EH (cell line): ENCODE results near the gene TMEM138.
A peak's percentile ranks its signal among the peaks of the same experiment; 100 is the strongest.

Experiments
- DNase-seq: peaks from one replicate; pipeline ENCODE4 v3.0.0-alpha.2; 2015; ENCODE audit warnings: low read depth

TMEM138 gene

GRCh38 chr11:61342207-61342803, 19.9 kb upstream of the TMEM138 start:
- no peak for DNase-seq

- DNase-seq, result no peak
Measured at GRCh38 chr11:61343792-61344745, 18.1 kb upstream of the TMEM138 start.

GRCh38 chr11:61345170-61345610, 17.0 kb upstream of the TMEM138 start:
- peak; percentile 45 for DNase-seq

GRCh38 chr11:61345954-61346843, 16.0 kb upstream of the TMEM138 start:
- DNase-seq, result no peak

- peak; percentile 19 for DNase-seq
Measured at GRCh38 chr11:61347916-61348461, 14.2 kb upstream of the TMEM138 start.

GRCh38 chr11:61349189-61349751, 12.9 kb upstream of the TMEM138 start:
- DNase-seq, result no peak

GRCh38 chr11:61349916-61350315, 12.3 kb upstream of the TMEM138 start:
- no peak for DNase-seq

GRCh38 chr11:61350336-61350735, 11.8 kb upstream of the TMEM138 start:
- DNase-seq, result no peak

- DNase-seq, result no peak
Measured at GRCh38 chr11:61350803-61351202, 11.4 kb upstream of the TMEM138 start.

GRCh38 chr11:61352038-61352437, 10.1 kb upstream of the TMEM138 start:
- DNase-seq, result no peak

- no peak for DNase-seq
Measured at GRCh38 chr11:61353131-61354067, 8.8 kb upstream of the TMEM138 start.

GRCh38 chr11:61354208-61354607, 8.0 kb upstream of the TMEM138 start:
- DNase-seq, result peak; percentile 17

- DNase-seq, result no peak
Measured at GRCh38 chr11:61356706-61357105, 5.5 kb upstream of the TMEM138 start.

- no peak for DNase-seq
Measured at GRCh38 chr11:61357233-61357893, 4.8 kb upstream of the TMEM138 start.

- DNase-seq, result no peak
Measured at GRCh38 chr11:61357894-61358239, 4.3 kb upstream of the TMEM138 start.

- no peak for DNase-seq
Measured at GRCh38 chr11:61358566-61358965, 3.6 kb upstream of the TMEM138 start.

- DNase-seq, result no peak
Measured at GRCh38 chr11:61359516-61359915, 2.7 kb upstream of the TMEM138 start.

- no peak for DNase-seq
Measured at GRCh38 chr11:61361237-61361740, 885 bp upstream of the TMEM138 start.

GRCh38 chr11:61362542-61362875, 335 bp downstream of the TMEM138 start:
- peak; percentile 58 for DNase-seq
